Activated T-helper 2 cell treated with anti-CD3 and anti-CD28 coated beads, Interferon-gamma antibody, Interleukin-2, Interleukin-4, amounts not matched to agents 10 μg/mL and 5 μg/mL and 100 μg/mL, durations not matched to agents 14 hours and 24 hours and 36 hours (primary cell): ENCODE results near the gene POU2AF3. TPM values are rescaled to one million over a fixed set of nuclear protein-coding genes. Genes with fewer than 3 reads are reported as not detected.
"Not testable (repeated sequence)": the region's sequence is repeated elsewhere in the genome, so short reads cannot be mapped to it uniquely, and the experiment has no call there.

Experiments used
- DNase-seq: peaks from one replicate; pipeline ENCODE4 v3.0.0; 2021; ENCODE audit warnings: low spot score
- H3K27ac Mint-ChIP-seq: one replicate; pipeline ENCODE4 v1.8.0; 2021; ENCODE audit warnings: mixed read lengths
- H3K27me3 Mint-ChIP-seq: one replicate; pipeline ENCODE4 v1.8.0; 2021; ENCODE audit warnings: low read depth, mixed read lengths
- H3K36me3 Mint-ChIP-seq: one replicate; pipeline ENCODE4 v1.8.0; 2021; ENCODE audit warnings: low read depth, mixed read lengths
- H3K4me1 Mint-ChIP-seq: one replicate; pipeline ENCODE4 v1.8.0; 2021; ENCODE audit warnings: low read depth, mixed read lengths
- H3K4me3 Mint-ChIP-seq: one replicate; pipeline ENCODE4 v1.8.0; 2021; ENCODE audit warnings: low read depth, mild to moderate bottlenecking, moderate library complexity, mixed read lengths
- H3K9me3 Mint-ChIP-seq: one replicate; pipeline ENCODE4 v1.8.0; 2021; ENCODE audit warnings: mixed read lengths
- intact Hi-C: fragments of 100-400 bp; cut with micrococcal nuclease; formaldehyde crosslinking; loops from one replicate; pipeline ENCODE4 v1.15.1; 2023
- total RNA-seq: library from RNA; stranded (reverse); gene quantifications from 2 replicates; pipeline ENCODE4 v1.2.3, GENCODE V29; 2022

The POU2AF3 gene
- total RNA-seq, 1 donor from 2014 or later: not detected

GRCh38 chr11:111283945-111284481 lies 14.3 kb upstream of the POU2AF3 start:
- DNase-seq: no peak
- peaks cover 7% of the 10 kb centered on the region for H3K27me3 Mint-ChIP-seq
- H3K4me3 Mint-ChIP-seq: no peak overlapping the region
- H3K36me3 Mint-ChIP-seq: no peaks in the 10 kb centered on the region
- H3K27ac Mint-ChIP-seq: no peak overlapping the region
- H3K4me1 Mint-ChIP-seq: peaks cover 3% of the 10 kb centered on the region
- intact Hi-C loops: loop anchor here (1.0 to 10.0 kb wide), 4 partner anchors 71 to 162 kb away; no protein-coding TSS in a partner anchor
- no peaks in the 10 kb centered on the region for H3K9me3 Mint-ChIP-seq

- no peak overlapping the region for H3K4me3 Mint-ChIP-seq
- peaks cover 4% of the 10 kb centered on the region for H3K27me3 Mint-ChIP-seq
- no peak overlapping the region for H3K27ac Mint-ChIP-seq
Observed at GRCh38 chr11:111285189-111286091, 12.9 kb upstream of the POU2AF3 start.

GRCh38 chr11:111291764-111292163 lies 6.6 kb upstream of the POU2AF3 start:
- no peaks in the 10 kb centered on the region for H3K4me1 Mint-ChIP-seq
- H3K36me3 Mint-ChIP-seq: no peaks in the 10 kb centered on the region
- peaks cover 7% of the 10 kb centered on the region for H3K27me3 Mint-ChIP-seq
- no peak overlapping the region for H3K4me3 Mint-ChIP-seq
- no peak for DNase-seq
- H3K27ac Mint-ChIP-seq: no peak overlapping the region
- H3K9me3 Mint-ChIP-seq: no peaks in the 10 kb centered on the region
- intact Hi-C loops: no loop called here

More at GRCh38 chr11:111285189-111286091, 12.9 kb upstream of the POU2AF3 start:
- Mint-ChIP-seq H3K9me3 (no peaks in the 10 kb centered on the region), H3K36me3 (no peaks in the 10 kb centered on the region), H3K4me1 (peaks cover 3% of the 10 kb centered on the region)
- DNase-seq: no peak
- intact Hi-C loops: loop anchor here (10.0 kb wide), 1 partner anchor 69 kb away; no protein-coding TSS in a partner anchor

GRCh38 chr11:111292408-111292807 lies 5.9 kb upstream of the POU2AF3 start:
- DNase-seq, H3K4me1 Mint-ChIP-seq, H3K27me3 Mint-ChIP-seq, intact Hi-C loops, H3K9me3 Mint-ChIP-seq, H3K27ac Mint-ChIP-seq, H3K4me3 Mint-ChIP-seq, H3K36me3 Mint-ChIP-seq: not testable (repeated sequence)

GRCh38 chr11:111296196-111296595 lies 2.1 kb upstream of the POU2AF3 start:
- Mint-ChIP-seq H3K36me3 (no peaks in the 10 kb centered on the region), H3K4me1 (peaks cover 4% of the 10 kb centered on the region), H3K27ac (no peak overlapping the region), H3K27me3 (peaks cover 32% of the 10 kb centered on the region), H3K4me3 (no peak overlapping the region), H3K9me3 (no peaks in the 10 kb centered on the region)
- intact Hi-C loops: no loop called here
- no peak for DNase-seq

- Mint-ChIP-seq H3K36me3 (no peaks in the 10 kb centered on the region), H3K27me3 (peaks cover 44% of the 10 kb centered on the region), H3K4me1 (peaks cover 4% of the 10 kb centered on the region), H3K27ac (no peak overlapping the region), H3K4me3 (no peak overlapping the region), H3K9me3 (no peaks in the 10 kb centered on the region)
- intact Hi-C loops: no loop called here
- no peak for DNase-seq
Observed at GRCh38 chr11:111297696-111298095, 650 bp upstream of the POU2AF3 start.

GRCh38 chr11:111299101-111300026 lies 1.0 kb downstream of the POU2AF3 start:
- Mint-ChIP-seq H3K36me3 (no peaks in the 10 kb centered on the region), H3K4me1 (peaks cover 4% of the 10 kb centered on the region), H3K9me3 (no peaks in the 10 kb centered on the region), H3K4me3 (no peak overlapping the region), H3K27ac (no peak overlapping the region), H3K27me3 (peaks cover 51% of the 10 kb centered on the region)
- intact Hi-C loops: no loop called here
- DNase-seq: no peak

- Mint-ChIP-seq H3K36me3 (no peaks in the 10 kb centered on the region), H3K4me3 (no peak overlapping the region), H3K4me1 (peaks cover 4% of the 10 kb centered on the region), H3K27ac (no peak overlapping the region), H3K27me3 (peaks cover 61% of the 10 kb centered on the region), H3K9me3 (no peaks in the 10 kb centered on the region)
- no peak for DNase-seq
- intact Hi-C loops: no loop called here
Observed at GRCh38 chr11:111300569-111300968, 2.2 kb downstream of the POU2AF3 start.

- Mint-ChIP-seq H3K36me3 (no peaks in the 10 kb centered on the region), H3K4me3 (no peak overlapping the region), H3K27me3 (peaks cover 66% of the 10 kb centered on the region), H3K27ac (no peak overlapping the region), H3K4me1 (peaks cover 4% of the 10 kb centered on the region), H3K9me3 (no peaks in the 10 kb centered on the region)
- no peak for DNase-seq
- intact Hi-C loops: no loop called here
Observed at GRCh38 chr11:111301004-111301841, 2.9 kb downstream of the POU2AF3 start.

- intact Hi-C loops: no loop called here
- Mint-ChIP-seq H3K4me3 (no peak overlapping the region), H3K4me1 (peaks cover 4% of the 10 kb centered on the region), H3K27ac (no peak overlapping the region), H3K27me3 (peaks cover 68% of the 10 kb centered on the region), H3K36me3 (no peaks in the 10 kb centered on the region), H3K9me3 (no peaks in the 10 kb centered on the region)
- DNase-seq: no peak
Observed at GRCh38 chr11:111301842-111302118, 3.4 kb downstream of the POU2AF3 start.

GRCh38 chr11:111302298-111302697 lies 4.0 kb downstream of the POU2AF3 start:
- Mint-ChIP-seq H3K36me3 (no peaks in the 10 kb centered on the region), H3K27me3 (peaks cover 69% of the 10 kb centered on the region), H3K9me3 (no peaks in the 10 kb centered on the region), H3K4me3 (no peak overlapping the region), H3K4me1 (peaks cover 4% of the 10 kb centered on the region), H3K27ac (no peak overlapping the region)
- intact Hi-C loops: no loop called here
- no peak for DNase-seq

- Mint-ChIP-seq H3K27me3 (peaks cover 62% of the 10 kb centered on the region), H3K36me3 (no peaks in the 10 kb centered on the region), H3K4me3 (no peak overlapping the region), H3K9me3 (no peaks in the 10 kb centered on the region), H3K27ac (no peak overlapping the region), H3K4me1 (peaks cover under 1% of the 10 kb centered on the region)
- DNase-seq: no peak
- intact Hi-C loops: no loop called here
Observed at GRCh38 chr11:111303461-111303860, 5.1 kb downstream of the POU2AF3 start.
